Measurements from ENCODE around the gene FHOD3.

FHOD3 gene

DNA sequence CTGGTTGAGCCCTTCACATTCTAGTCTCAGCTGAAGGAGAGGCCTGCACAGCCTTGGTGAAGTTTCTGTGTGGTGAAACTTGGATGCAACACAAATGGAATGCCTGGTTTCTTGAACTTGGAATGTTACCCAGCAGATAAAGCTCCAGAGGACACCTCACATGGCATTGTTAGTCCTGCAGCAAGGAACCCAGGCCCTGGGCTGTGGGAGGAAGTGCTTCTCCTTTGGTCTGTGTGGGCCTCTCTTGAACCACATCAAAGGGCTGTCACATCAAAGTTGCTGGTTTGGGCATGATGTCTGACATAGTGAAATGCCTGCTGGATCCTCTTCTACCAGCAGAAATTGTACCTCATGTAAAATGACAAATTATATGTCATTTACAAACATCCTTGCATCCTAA lies 198.5 kb downstream of the FHOD3 start:
- DNase-seq = peak; percentile 77
- no peaks in the 10 kb centered on the region for H3K9me3 ChIP-seq (replicated peaks; ENCODE audit: insufficient read depth, low read length)
- H3K4me1 ChIP-seq (ENCODE audit: low read length) = peaks cover 9% of the 10 kb centered on the region; the same call in 1 of the 2 replicates
- no peaks in the 10 kb centered on the region for H4K20me1 ChIP-seq (ENCODE audit: insufficient read depth, low read length)
- no peaks in the 10 kb centered on the region for H3F3A ChIP-seq (ENCODE audit: insufficient read depth, low read length)
- H3K27ac ChIP-seq (ENCODE audit: low read length) = no peak overlapping the region
- H3K36me3 ChIP-seq (replicated peaks; ENCODE audit: insufficient read depth, low read length) = no peaks in the 10 kb centered on the region
- no peak overlapping the region for H2AFZ ChIP-seq (ENCODE audit: low read length)
- H3K9ac ChIP-seq (ENCODE audit: low read length) = no peak overlapping the region
- no peak overlapping the region for H3K4me3 ChIP-seq (ENCODE audit: low read length)
- TF ChIP-seq, protein P1, sequence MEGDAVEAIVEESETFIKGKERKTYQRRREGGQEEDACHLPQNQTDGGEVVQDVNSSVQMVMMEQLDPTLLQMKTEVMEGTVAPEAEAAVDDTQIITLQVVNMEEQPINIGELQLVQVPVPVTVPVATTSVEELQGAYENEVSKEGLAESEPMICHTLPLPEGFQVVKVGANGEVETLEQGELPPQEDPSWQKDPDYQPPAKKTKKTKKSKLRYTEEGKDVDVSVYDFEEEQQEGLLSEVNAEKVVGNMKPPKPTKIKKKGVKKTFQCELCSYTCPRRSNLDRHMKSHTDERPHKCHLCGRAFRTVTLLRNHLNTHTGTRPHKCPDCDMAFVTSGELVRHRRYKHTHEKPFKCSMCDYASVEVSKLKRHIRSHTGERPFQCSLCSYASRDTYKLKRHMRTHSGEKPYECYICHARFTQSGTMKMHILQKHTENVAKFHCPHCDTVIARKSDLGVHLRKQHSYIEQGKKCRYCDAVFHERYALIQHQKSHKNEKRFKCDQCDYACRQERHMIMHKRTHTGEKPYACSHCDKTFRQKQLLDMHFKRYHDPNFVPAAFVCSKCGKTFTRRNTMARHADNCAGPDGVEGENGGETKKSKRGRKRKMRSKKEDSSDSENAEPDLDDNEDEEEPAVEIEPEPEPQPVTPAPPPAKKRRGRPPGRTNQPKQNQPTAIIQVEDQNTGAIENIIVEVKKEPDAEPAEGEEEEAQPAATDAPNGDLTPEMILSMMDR (IDR thresholded peaks at IDR 0.05; ENCODE audit: low read length) = no peak
- TF ChIP-seq EZH2 (optimal IDR thresholded peaks at IDR 0.05; ENCODE audit: low read depth, low read length) (no peak), EZH2phosphoT487 (IDR thresholded peaks at IDR 0.05; ENCODE audit: low read length) (no peak)
- H3K27me3 ChIP-seq (replicated peaks; ENCODE audit: insufficient read depth, low read length) = no peaks in the 10 kb centered on the region
- no peaks in the 10 kb centered on the region for H3K9me2 ChIP-seq (replicated peaks; ENCODE audit: insufficient read depth, low read length)
- H3K4me2 ChIP-seq (ENCODE audit: low read depth, low read length) = no peak overlapping the region
- no peaks in the 10 kb centered on the region for H3K79me2 ChIP-seq (ENCODE audit: low read length)

DNA sequence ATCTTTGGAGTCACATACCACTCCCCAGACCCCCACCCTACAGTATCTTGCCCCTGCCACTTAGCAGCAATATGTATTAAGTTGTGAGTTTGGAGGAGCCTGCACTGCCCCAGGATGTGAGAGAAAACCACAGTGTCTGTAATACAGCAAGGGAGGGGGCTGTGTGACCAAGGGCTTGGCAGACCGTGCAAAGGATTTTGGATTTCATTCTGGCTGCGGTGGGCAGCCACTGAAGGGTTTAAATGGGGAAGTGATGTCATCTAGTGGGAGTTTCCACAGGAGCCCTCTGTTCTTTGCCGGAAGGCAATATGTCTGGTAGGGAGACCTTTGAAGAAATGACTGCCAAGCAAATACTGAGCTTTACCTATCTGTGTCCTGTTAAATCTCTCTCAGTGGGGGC lies 202.4 kb downstream of the FHOD3 start:
- Histone ChIP-seq H3K4me2 (ENCODE audit: low read depth, low read length) (no peak overlapping the region), H3K4me3 (ENCODE audit: low read length) (no peak overlapping the region), H2AFZ (ENCODE audit: low read length) (no peak overlapping the region), H3F3A (ENCODE audit: insufficient read depth, low read length) (no peaks in the 10 kb centered on the region), H3K27ac (ENCODE audit: low read length) (no peak overlapping the region), H3K79me2 (ENCODE audit: low read length) (no peaks in the 10 kb centered on the region), H3K9ac (ENCODE audit: low read length) (no peak overlapping the region), H4K20me1 (ENCODE audit: insufficient read depth, low read length) (no peaks in the 10 kb centered on the region), H3K4me1 (ENCODE audit: low read length) (peaks cover 9% of the 10 kb centered on the region; the same call in 1 of the 2 replicates), H3K9me2 (replicated peaks; ENCODE audit: insufficient read depth, low read length) (no peaks in the 10 kb centered on the region), H3K27me3 (replicated peaks; ENCODE audit: insufficient read depth, low read length) (no peaks in the 10 kb centered on the region), H3K9me3 (replicated peaks; ENCODE audit: insufficient read depth, low read length) (no peaks in the 10 kb centered on the region), H3K36me3 (replicated peaks; ENCODE audit: insufficient read depth, low read length) (no peaks in the 10 kb centered on the region)
- DNase-seq = no peak
- TF ChIP-seq EZH2phosphoT487 (IDR thresholded peaks at IDR 0.05; ENCODE audit: low read length) (no peak), EZH2 (optimal IDR thresholded peaks at IDR 0.05; ENCODE audit: low read depth, low read length) (no peak)
- TF ChIP-seq, protein P1 (IDR thresholded peaks at IDR 0.05; ENCODE audit: low read length) = no peak

DNA sequence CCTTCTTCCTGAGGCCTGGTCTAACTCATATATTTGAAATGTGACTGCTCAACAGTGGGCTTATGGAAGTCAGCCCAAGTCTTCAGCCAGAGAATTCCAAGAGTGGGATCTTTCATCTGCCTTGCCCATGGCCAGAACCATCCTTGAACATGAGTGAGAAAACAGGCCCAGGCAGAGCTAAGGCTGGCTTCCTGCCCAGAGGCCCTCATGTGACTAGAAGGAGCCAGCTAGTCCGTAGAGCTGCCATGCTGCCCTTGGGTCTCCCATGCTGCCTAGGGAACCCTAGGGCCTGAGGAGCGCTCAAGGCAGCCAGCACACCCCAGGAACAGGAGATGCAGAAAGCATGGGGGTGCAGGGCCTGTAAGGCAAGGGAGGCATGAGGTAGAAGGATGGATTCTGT lies 203.6 kb downstream of the FHOD3 start:
- no peak overlapping the region for H3K4me2 ChIP-seq (ENCODE audit: low read depth, low read length)
- H3K4me1 ChIP-seq (ENCODE audit: low read length) = peaks cover 3% of the 10 kb centered on the region; the same call in 1 of the 2 replicates
- no peaks in the 10 kb centered on the region for H3K9me2 ChIP-seq (replicated peaks; ENCODE audit: insufficient read depth, low read length)
- H3K4me3 ChIP-seq (ENCODE audit: low read length) = no peak overlapping the region
- H3K36me3 ChIP-seq (replicated peaks; ENCODE audit: insufficient read depth, low read length) = no peaks in the 10 kb centered on the region
- no peak overlapping the region for H3K27ac ChIP-seq (ENCODE audit: low read length)
- no peak for DNase-seq
- no peak overlapping the region for H2AFZ ChIP-seq (ENCODE audit: low read length)
- H3K27me3 ChIP-seq (replicated peaks; ENCODE audit: insufficient read depth, low read length) = no peaks in the 10 kb centered on the region
- no peaks in the 10 kb centered on the region for H3K79me2 ChIP-seq (ENCODE audit: low read length)
- no peak overlapping the region for H3K9ac ChIP-seq (ENCODE audit: low read length)
- TF ChIP-seq EZH2phosphoT487 (IDR thresholded peaks at IDR 0.05; ENCODE audit: low read length) (no peak), EZH2 (optimal IDR thresholded peaks at IDR 0.05; ENCODE audit: low read depth, low read length) (no peak)
- TF ChIP-seq, protein P1 (IDR thresholded peaks at IDR 0.05; ENCODE audit: low read length) = no peak
- no peaks in the 10 kb centered on the region for H3F3A ChIP-seq (ENCODE audit: insufficient read depth, low read length)
- no peaks in the 10 kb centered on the region for H4K20me1 ChIP-seq (ENCODE audit: insufficient read depth, low read length)
- H3K9me3 ChIP-seq (replicated peaks; ENCODE audit: insufficient read depth, low read length) = no peaks in the 10 kb centered on the region

All from MM.1S (cell line).